Peyer's patch (tissue), 4 donors: ENCODE results near the gene CEP126. TPM values are rescaled to one million over a fixed set of nuclear protein-coding genes. Genes with fewer than 3 reads are reported as not detected.

ENCODE experiments used
- DNase-seq, 3 donors: peaks; one replicate each; pipeline ENCODE4 v3.0.0-alpha.2; 2017 to 2019
- H3K27ac ChIP-seq, 4 donors: fragments of 200-600 bp; sonication (generic); one replicate each; pipeline ENCODE4 v1.5.1; 2016 to 2019
- H3K27me3 ChIP-seq, 2 donors: fragments of 200-600 bp; sonication (generic); one replicate each; pipeline ENCODE4 v1.5.1; 2019
- H3K36me3 ChIP-seq, 3 donors: fragments of 200-600 bp; sonication (generic); one replicate each; pipeline ENCODE4 v1.5.1; 2016 to 2019
- H3K4me1 ChIP-seq, 4 donors: fragments of 200-600 bp; sonication (generic); one replicate each; pipeline ENCODE4 v1.5.1; 2016 to 2019
- H3K4me3 ChIP-seq, 4 donors: fragments of 200-600 bp; sonication (generic); 1 replicate in 3 of 4; 2 replicates in 1 of 4; pipeline ENCODE4 v1.5.1; 2016 to 2019; ENCODE audit warnings: mild to moderate bottlenecking in 1 of 4
- H3K9me3 ChIP-seq, 4 donors: fragments of 200-600 bp; sonication (generic); one replicate each; pipeline ENCODE4 v1.5.1; 2016 to 2019; ENCODE audit warnings: mild to moderate bottlenecking in 1 of 4
- CTCF ChIP-seq, 6 experiments: fragments of 450-650 bp in 4 of 6; fragments of 200-600 bp in 2 of 6; sonication (generic) in 1 of 6; IDR thresholded peaks; one replicate each; pipeline ENCODE4 v1.5.1; 2017 to 2019; ENCODE audit warnings: antibody characterized with exemption in 6 of 6, mild to moderate bottlenecking in 3 of 6, moderate library complexity in 1 of 6
- POLR2A ChIP-seq, 2 donors: fragments of 450-650 bp; IDR thresholded peaks; one replicate each; pipeline ENCODE4 v1.5.1; 2017; ENCODE audit warnings: antibody characterized with exemption in 2 of 2, mild to moderate bottlenecking in 2 of 2, moderate library complexity in 2 of 2
- total RNA-seq, 4 donors: library from RNA; depleted of rRNA; stranded (reverse); fragments of >200 nt; gene quantifications; one replicate each; pipeline ENCODE4 v1.1.0, GENCODE V29; 2016

Gene CEP126
- total RNA-seq, 4 donors from 2014 or later, result 2.0 to 12.4 (median 4.2) TPM

DNA sequence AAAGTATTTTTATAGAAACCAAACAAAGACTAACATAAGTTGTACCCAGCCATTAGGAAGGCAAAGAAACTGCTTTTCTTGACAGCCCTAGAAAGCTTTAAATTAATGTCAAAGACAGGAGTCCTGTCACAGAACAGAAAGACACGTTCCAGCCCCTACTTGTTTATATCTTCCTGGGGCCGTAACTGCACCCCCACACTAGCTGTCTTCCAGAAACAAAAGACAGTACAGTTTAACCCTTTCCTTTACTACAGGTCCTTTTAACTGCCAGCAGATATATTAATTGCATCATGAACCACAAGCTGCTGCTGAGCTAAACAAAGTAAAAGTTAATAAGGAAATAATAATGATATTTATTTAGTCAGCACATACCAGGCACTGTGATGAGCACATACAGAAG is 112.1 kb downstream of the CEP126 start:
- Histone ChIP-seq H3K4me1 (peaks cover 0 to 5% (median 0%) of the 10 kb centered on the region in 4 donors), H3K27ac (peak overlapping the region in 2 of 4 donors; percentile 35 to 48), H3K27me3 (no peaks in the 10 kb centered on the region), H3K9me3 (no peaks in the 10 kb centered on the region), H3K4me3 (no peak overlapping the region), H3K36me3 (no peaks in the 10 kb centered on the region)
- no peak for DNase-seq
- no peak for TF ChIP-seq POLR2A (IDR thresholded peaks at IDR 0.05)
- TF ChIP-seq CTCF (IDR thresholded peaks at IDR 0.05), result no peak

DNA sequence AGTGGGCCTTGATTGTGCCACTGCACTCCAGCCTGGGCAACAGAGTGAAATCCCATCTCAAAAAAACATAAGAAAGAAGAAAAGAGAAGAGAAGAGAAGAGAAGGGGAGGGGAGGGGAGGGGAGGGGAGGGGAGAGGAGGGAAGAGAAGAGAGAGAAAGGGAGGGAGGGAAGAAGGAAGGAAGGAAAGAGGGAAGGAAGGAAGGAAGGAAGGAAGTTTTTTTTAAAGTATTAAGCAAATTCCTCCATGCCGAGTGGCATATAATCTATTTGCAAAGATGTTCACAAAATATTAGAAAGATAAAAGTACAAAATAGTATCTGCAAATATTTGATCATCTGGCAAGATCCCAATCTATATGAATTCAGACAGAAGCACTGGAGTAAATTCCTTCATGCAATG is 121.9 kb downstream of the CEP126 start:
- Histone ChIP-seq H3K4me3 (no peak overlapping the region), H3K27me3 (no peaks in the 10 kb centered on the region), H3K36me3 (no peaks in the 10 kb centered on the region), H3K27ac (no peak overlapping the region), H3K9me3 (no peaks in the 10 kb centered on the region), H3K4me1 (no peaks in the 10 kb centered on the region)
- no peak for DNase-seq
- no peak for TF ChIP-seq CTCF (IDR thresholded peaks at IDR 0.05)
- no peak for TF ChIP-seq POLR2A (IDR thresholded peaks at IDR 0.05)

DNA sequence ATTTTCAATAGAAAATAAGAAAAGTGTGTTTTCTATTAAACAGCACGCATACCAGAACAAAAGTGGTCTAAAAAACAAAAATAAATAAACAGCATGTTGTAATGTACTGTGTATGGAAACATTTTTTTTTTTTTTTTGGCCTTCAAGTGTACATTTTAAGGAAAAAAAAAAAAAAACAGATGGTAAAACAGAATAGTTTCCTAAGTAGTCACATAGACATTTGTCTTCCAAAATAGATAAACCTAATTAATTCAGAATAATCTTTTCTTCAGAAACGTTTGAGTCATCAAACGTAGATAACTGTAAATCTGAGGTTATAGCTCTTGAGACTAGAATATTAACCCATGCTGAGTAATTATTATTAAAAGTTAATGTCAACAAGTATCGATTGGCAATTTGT is 132.0 kb downstream of the CEP126 start:
- Histone ChIP-seq H3K4me3 (peak overlapping the region in 3 of 4 donors; percentile 27 to 51 (median 50)), H3K4me1 (peaks cover 0 to 5% (median 0%) of the 10 kb centered on the region in 4 donors), H3K36me3 (no peaks in the 10 kb centered on the region), H3K27me3 (no peaks in the 10 kb centered on the region), H3K27ac (no peak overlapping the region), H3K9me3 (no peaks in the 10 kb centered on the region)
- TF ChIP-seq CTCF (IDR thresholded peaks at IDR 0.05) (no peak), POLR2A (IDR thresholded peaks at IDR 0.05) (no peak)
- DNase-seq, result no peak

- no peaks in the 10 kb centered on the region for H3K27me3 ChIP-seq
- TF ChIP-seq POLR2A (IDR thresholded peaks at IDR 0.05) (no peak), CTCF (IDR thresholded peaks at IDR 0.05) (no peak)
- peak within 1 kb of the TSS in 1 of 4 donors; percentile 28 for H3K27ac ChIP-seq
- H3K9me3 ChIP-seq, result no peaks in the 10 kb centered on the region
- H3K4me3 ChIP-seq, result peak within 1 kb of the TSS; percentile 23 to 51 (median 38)
- H3K36me3 ChIP-seq, result no peaks in the 10 kb centered on the region
- H3K4me1 ChIP-seq, result peaks cover 0 to 5% (median 0%) of the 10 kb centered on the region in 4 donors
- peak; percentile 23 to 81 (median 72) for DNase-seq
These were observed 132.6 kb downstream of the CEP126 start, which contains the start of gene CFAP300 for GRCh38 chr11:102047305-102047924. Gene CFAP300 (plus strand): TSS chr11:102047437. CDS start chr11:102047471, 34 bp downstream.

Other genes with a start within 250 kb of the CEP126 start
- not detected for gene ANGPTL5, start 1.5 kb downstream of the CEP126 start, total RNA-seq
- gene CFAP300, start 132.4 kb downstream of the CEP126 start, total RNA-seq, result under 1 TPM in 1 of 4 donors, not detected in 3; 0.54 TPM
- 100 to 1,000 TPM in 3 of 4 donors, 10 to 100 TPM in 1; 99.8 to 163 (median 133) TPM for gene YAP1, start 195.4 kb downstream of the CEP126 start, total RNA-seq